Activated T-helper 17 cell treated with anti-CD3 and anti-CD28 coated beads, Interleukin-2, amount 50 U/mL, for 72 hours (primary cell): Measurements from ENCODE around the gene VASH1. TPM values are rescaled to one million over a fixed set of nuclear protein-coding genes. Genes with fewer than 3 reads are reported as not detected.
A peak's percentile ranks its signal among the peaks of the same experiment; 100 is the strongest.
"Not testable (repeated sequence)": the region's sequence is repeated elsewhere in the genome, so short reads cannot be mapped to it uniquely, and the experiment has no call there.

Source experiments
- ATAC-seq: fragments of 150-1000 bp; cut with Tn5 transposase; replicated peaks from 2 replicates; pipeline ENCODE4 v1.10.0; 2021; ENCODE audit warnings: mild to moderate bottlenecking, moderate library complexity
- H3K27ac Mint-ChIP-seq: one replicate; pipeline ENCODE4 v1.8.0; 2022; ENCODE audit warnings: mixed read lengths
- H3K27me3 Mint-ChIP-seq: one replicate; pipeline ENCODE4 v1.8.0; 2022; ENCODE audit warnings: mixed read lengths
- H3K36me3 Mint-ChIP-seq: one replicate; pipeline ENCODE4 v1.8.0; 2022; ENCODE audit warnings: low read depth, mild to moderate bottlenecking, mixed read lengths
- H3K4me1 Mint-ChIP-seq: one replicate; pipeline ENCODE4 v1.8.0; 2022; ENCODE audit warnings: mixed read lengths
- H3K4me3 Mint-ChIP-seq: one replicate; pipeline ENCODE4 v1.8.0; 2022; ENCODE audit warnings: mild to moderate bottlenecking, mixed read lengths
- H3K9me3 Mint-ChIP-seq: one replicate; pipeline ENCODE4 v1.8.0; 2022; ENCODE audit warnings: mixed read lengths
- total RNA-seq, 2 donors: library from RNA; stranded (reverse); gene quantifications; one replicate each; pipeline ENCODE4 v1.2.3, GENCODE V29; 2022

VASH1 gene
- total RNA-seq, 2 donors from 2014 or later: 2.6 to 6.4 TPM

- H3K9me3 Mint-ChIP-seq: no peaks in the 10 kb centered on the region
- H3K27me3 Mint-ChIP-seq: peaks cover 14% of the 10 kb centered on the region
- H3K4me1 Mint-ChIP-seq: no peaks in the 10 kb centered on the region
- H3K36me3 Mint-ChIP-seq: no peaks in the 10 kb centered on the region
- ATAC-seq: no peak
- no peak overlapping the region for H3K4me3 Mint-ChIP-seq
- no peak overlapping the region for H3K27ac Mint-ChIP-seq
These were observed 33.9 kb upstream of the VASH1 start for GRCh38 chr14:76727384-76727783.

DNA sequence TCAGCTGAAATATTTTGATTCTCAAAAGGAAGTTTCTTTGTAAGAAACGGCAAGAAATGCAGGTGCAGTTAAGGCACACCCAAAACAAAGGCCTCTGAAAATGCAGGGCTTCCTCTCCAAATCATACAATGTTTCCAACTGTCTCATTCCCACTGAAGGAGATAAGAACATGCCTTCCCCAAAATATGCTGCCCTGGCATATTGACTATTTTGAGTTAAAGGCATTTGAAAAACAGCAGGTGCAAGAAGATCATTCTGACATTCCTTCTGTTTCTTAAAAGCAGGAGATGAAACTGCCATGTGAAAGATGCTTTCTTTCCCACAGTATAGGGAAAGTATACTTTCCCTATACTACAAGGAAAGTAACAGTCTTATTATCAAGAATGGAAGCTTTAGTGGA lies 33.4 kb upstream of the VASH1 start:
- no peaks in the 10 kb centered on the region for H3K9me3 Mint-ChIP-seq
- H3K27ac Mint-ChIP-seq: no peak overlapping the region
- H3K27me3 Mint-ChIP-seq: peaks cover 14% of the 10 kb centered on the region
- no peaks in the 10 kb centered on the region for H3K4me1 Mint-ChIP-seq
- no peaks in the 10 kb centered on the region for H3K36me3 Mint-ChIP-seq
- no peak for ATAC-seq
- H3K4me3 Mint-ChIP-seq: no peak overlapping the region

DNA sequence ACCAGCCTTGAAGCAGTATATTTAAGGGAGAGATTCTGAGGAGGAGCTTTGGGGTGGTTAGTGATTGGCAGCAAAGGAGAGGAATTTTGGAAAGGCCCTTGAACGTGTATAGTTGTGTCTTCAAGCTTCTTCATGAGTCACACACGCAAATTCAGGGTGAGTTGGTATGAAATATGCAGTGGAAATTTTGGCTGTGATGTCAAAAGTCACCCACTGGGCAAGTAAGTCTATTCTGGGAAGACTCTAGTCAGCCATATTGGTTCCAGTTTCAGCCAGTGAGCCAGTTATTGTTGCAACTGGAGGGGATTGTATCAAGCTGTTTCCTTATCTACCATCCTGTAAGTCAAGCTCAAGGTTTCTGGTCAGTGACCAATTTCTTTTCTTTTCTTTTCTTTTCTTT lies 32.0 kb upstream of the VASH1 start:
- Mint-ChIP-seq H3K27ac (no peak overlapping the region), H3K9me3 (no peaks in the 10 kb centered on the region), H3K4me1 (no peaks in the 10 kb centered on the region), H3K4me3 (no peak overlapping the region), H3K36me3 (no peaks in the 10 kb centered on the region), H3K27me3 (peaks cover 14% of the 10 kb centered on the region)
- ATAC-seq: peak; percentile 34

DNA sequence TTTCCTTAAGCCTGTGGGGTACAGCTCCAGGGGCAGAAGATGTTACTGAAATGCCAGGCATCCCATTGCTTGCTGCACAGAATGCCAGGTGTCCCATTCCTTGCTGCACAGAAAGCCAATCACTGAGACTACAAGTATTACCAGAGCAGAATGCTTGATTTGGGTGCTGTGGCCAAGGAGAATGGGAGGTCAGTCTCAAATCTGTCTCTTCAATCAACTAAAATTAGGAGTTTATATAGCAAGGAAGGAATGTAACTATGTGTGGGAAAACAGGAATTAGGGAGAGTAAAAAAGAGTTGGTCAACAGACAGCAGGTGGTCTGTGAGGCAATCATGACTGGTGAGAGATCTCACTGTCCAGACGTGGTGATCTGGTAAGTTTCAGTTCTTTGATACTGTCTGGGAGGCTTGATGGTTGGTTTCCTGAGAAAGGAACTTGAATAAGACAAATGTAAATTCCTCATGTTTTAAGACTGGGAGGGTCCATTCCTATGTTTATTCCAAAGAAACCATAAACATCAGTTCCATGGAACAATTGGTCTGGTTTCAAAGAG lies 31.2 kb upstream of the VASH1 start:
- no peaks in the 10 kb centered on the region for H3K36me3 Mint-ChIP-seq
- H3K4me1 Mint-ChIP-seq: no peaks in the 10 kb centered on the region
- H3K27me3 Mint-ChIP-seq: peaks cover 14% of the 10 kb centered on the region
- H3K27ac Mint-ChIP-seq: no peak overlapping the region
- H3K4me3 Mint-ChIP-seq: no peak overlapping the region
- no peak for ATAC-seq
- no peaks in the 10 kb centered on the region for H3K9me3 Mint-ChIP-seq

DNA sequence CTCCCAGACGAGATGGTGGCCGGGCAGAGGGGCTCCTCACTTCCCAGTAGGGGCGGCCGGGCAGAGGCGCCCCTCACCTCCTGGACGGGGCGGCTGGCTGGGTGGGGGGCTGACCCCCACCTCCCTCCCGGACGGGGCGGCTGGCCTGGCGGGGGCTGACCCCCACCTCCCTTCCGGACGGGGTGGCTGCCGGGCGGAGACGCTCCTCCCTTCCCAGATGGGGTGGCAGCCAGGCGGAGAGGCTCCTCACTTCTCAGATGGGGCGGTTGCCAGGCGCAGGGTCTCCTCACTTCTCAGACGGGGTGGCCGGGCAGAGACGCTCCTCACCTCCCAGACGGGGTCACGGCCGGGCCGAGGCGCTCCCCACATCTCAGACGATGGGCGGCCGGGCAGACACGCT lies 26.8 kb upstream of the VASH1 start:
- not testable (repeated sequence) for H3K4me3 Mint-ChIP-seq, ATAC-seq, H3K27ac Mint-ChIP-seq, H3K9me3 Mint-ChIP-seq, H3K36me3 Mint-ChIP-seq, H3K27me3 Mint-ChIP-seq, H3K4me1 Mint-ChIP-seq

- ATAC-seq: no peak
- Mint-ChIP-seq H3K27ac (no peak overlapping the region), H3K4me1 (no peaks in the 10 kb centered on the region), H3K9me3 (peaks cover 6% of the 10 kb centered on the region), H3K36me3 (no peaks in the 10 kb centered on the region), H3K4me3 (no peak overlapping the region), H3K27me3 (no peaks in the 10 kb centered on the region)
These were observed 24.8 kb upstream of the VASH1 start for GRCh38 chr14:76736514-76736913.

DNA sequence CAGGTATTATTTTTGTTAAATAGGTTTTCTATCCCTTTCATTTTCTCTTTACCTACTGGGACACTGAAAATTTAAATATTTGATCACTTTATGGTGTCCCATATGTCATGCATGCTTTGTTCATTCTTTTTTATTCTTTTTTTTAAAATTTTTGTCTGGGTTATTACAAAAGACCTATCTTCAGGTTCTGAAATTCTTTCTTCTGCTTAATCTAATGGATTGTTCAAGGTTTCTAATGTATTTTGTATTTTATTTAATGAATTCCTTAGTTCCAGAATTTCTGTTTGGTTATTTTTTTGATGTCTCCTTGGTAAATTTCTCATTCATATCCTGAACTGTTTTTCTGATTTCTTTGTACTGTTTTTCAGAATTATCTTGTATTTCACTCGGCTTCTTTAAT lies 20.2 kb upstream of the VASH1 start:
- H3K27me3 Mint-ChIP-seq: peaks cover 4% of the 10 kb centered on the region
- H3K4me1 Mint-ChIP-seq: no peaks in the 10 kb centered on the region
- H3K36me3 Mint-ChIP-seq: no peaks in the 10 kb centered on the region
- ATAC-seq: no peak
- H3K27ac Mint-ChIP-seq: no peak overlapping the region
- peaks cover 6% of the 10 kb centered on the region for H3K9me3 Mint-ChIP-seq
- H3K4me3 Mint-ChIP-seq: no peak overlapping the region

DNA sequence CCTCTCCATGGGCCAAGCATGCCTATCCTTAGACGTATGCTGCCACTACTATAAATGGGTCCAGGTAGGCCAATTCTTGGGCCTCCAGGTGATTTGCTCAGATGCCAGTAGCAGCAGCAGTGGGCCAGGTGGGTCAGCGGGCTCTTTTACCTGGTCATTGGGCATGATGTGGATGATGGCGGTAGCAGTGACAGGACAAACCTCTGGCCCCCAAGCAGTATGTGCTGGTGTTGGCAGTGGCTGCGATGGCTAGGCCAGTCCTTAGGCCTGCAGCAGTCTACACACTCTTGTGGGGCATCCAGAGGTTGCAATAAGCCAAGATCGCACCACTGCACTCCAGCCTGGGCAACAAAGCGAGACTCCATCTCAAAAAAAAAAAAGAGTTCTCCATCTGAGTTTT lies 19.1 kb upstream of the VASH1 start:
- no peaks in the 10 kb centered on the region for H3K4me1 Mint-ChIP-seq
- H3K36me3 Mint-ChIP-seq: no peaks in the 10 kb centered on the region

DNA sequence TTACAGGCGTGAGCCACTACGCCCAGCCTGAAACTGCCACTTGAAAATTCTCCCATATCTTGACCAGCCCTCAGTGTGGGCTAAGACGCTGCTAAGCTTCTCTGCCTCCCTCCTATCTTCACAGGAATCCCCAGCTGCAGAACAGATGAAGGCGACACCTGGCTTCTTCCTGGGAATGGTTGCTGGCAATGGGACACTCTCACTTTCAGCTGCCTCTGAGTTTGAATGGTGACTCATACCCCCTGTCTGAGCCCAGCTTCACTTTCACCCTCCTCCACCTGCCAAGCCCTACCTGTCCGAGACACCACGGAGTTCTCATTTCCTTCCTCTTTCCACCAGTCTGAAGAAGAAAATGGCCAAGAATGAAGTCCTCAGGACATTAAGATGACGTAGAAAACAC lies 18.3 kb upstream of the VASH1 start:
- H3K4me3 Mint-ChIP-seq: no peak overlapping the region
- H3K4me1 Mint-ChIP-seq: no peaks in the 10 kb centered on the region
- no peaks in the 10 kb centered on the region for H3K36me3 Mint-ChIP-seq
- ATAC-seq: no peak
- H3K9me3 Mint-ChIP-seq: peaks cover 6% of the 10 kb centered on the region
- peaks cover 9% of the 10 kb centered on the region for H3K27me3 Mint-ChIP-seq
- no peak overlapping the region for H3K27ac Mint-ChIP-seq

More for the DNA sequence above, 19.1 kb upstream of the VASH1 start:
- H3K4me3 Mint-ChIP-seq: no peak overlapping the region
- H3K27ac Mint-ChIP-seq: no peak overlapping the region
- ATAC-seq: no peak
- H3K27me3 Mint-ChIP-seq: peaks cover 7% of the 10 kb centered on the region
- H3K9me3 Mint-ChIP-seq: peaks cover 6% of the 10 kb centered on the region

- no peak overlapping the region for H3K27ac Mint-ChIP-seq
- H3K4me3 Mint-ChIP-seq: no peak overlapping the region
- H3K27me3 Mint-ChIP-seq: no peaks in the 10 kb centered on the region
- ATAC-seq: no peak
- no peaks in the 10 kb centered on the region for H3K9me3 Mint-ChIP-seq
- no peaks in the 10 kb centered on the region for H3K36me3 Mint-ChIP-seq
- no peaks in the 10 kb centered on the region for H3K4me1 Mint-ChIP-seq
These were observed 8.5 kb upstream of the VASH1 start for GRCh38 chr14:76752744-76753143.

- H3K4me1 Mint-ChIP-seq: no peaks in the 10 kb centered on the region
- H3K27ac Mint-ChIP-seq: no peak overlapping the region
- H3K27me3 Mint-ChIP-seq: peaks cover 4% of the 10 kb centered on the region
- H3K9me3 Mint-ChIP-seq: no peaks in the 10 kb centered on the region
- no peaks in the 10 kb centered on the region for H3K36me3 Mint-ChIP-seq
- H3K4me3 Mint-ChIP-seq: no peak overlapping the region
- no peak for ATAC-seq
These were observed 7.6 kb upstream of the VASH1 start for GRCh38 chr14:76753541-76754198.

- Mint-ChIP-seq H3K9me3 (no peaks in the 10 kb centered on the region), H3K4me1 (no peaks in the 10 kb centered on the region), H3K27ac (no peak overlapping the region), H3K4me3 (no peak overlapping the region), H3K36me3 (no peaks in the 10 kb centered on the region), H3K27me3 (peaks cover 4% of the 10 kb centered on the region)
- ATAC-seq: no peak
These were observed 6.7 kb upstream of the VASH1 start for GRCh38 chr14:76754586-76754985.

GRCh38 chr14:76755610-76756370 lies 5.5 kb upstream of the VASH1 start:
- no peak overlapping the region for H3K4me3 Mint-ChIP-seq
- H3K27me3 Mint-ChIP-seq: peaks cover 4% of the 10 kb centered on the region
- H3K27ac Mint-ChIP-seq: no peak overlapping the region
- no peaks in the 10 kb centered on the region for H3K36me3 Mint-ChIP-seq
- no peaks in the 10 kb centered on the region for H3K4me1 Mint-ChIP-seq
- ATAC-seq: no peak
- no peaks in the 10 kb centered on the region for H3K9me3 Mint-ChIP-seq

DNA sequence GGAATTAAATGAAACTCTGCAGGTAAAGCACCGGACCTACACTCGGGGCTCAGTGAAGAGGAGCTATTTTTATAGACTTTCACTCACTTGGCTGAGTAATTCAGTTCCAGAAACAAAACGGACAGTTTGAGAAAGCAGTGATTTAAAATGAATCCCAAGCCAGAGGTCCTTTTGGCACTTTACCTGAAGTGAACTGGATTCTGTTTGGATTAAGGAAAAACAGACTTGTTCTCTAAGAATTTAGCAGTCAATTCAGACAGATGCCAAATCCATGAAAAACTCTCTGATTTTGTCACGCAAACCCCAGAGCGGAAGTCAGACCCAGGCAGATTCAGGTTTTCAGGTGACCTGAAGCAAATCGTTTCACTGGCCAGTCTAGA lies 4.9 kb upstream of the VASH1 start:
- no peak overlapping the region for H3K4me3 Mint-ChIP-seq
- no peaks in the 10 kb centered on the region for H3K9me3 Mint-ChIP-seq
- no peaks in the 10 kb centered on the region for H3K36me3 Mint-ChIP-seq

GRCh38 chr14:76759589-76759988 lies 1.7 kb upstream of the VASH1 start:
- Mint-ChIP-seq H3K4me1 (peaks cover 10% of the 10 kb centered on the region), H3K4me3 (peak overlapping the region; percentile 66), H3K9me3 (no peaks in the 10 kb centered on the region), H3K27me3 (peaks cover 4% of the 10 kb centered on the region), H3K27ac (no peak overlapping the region), H3K36me3 (no peaks in the 10 kb centered on the region)
- no peak for ATAC-seq

More for the DNA sequence above, 4.9 kb upstream of the VASH1 start:
- ATAC-seq: no peak
- Mint-ChIP-seq H3K4me1 (no peaks in the 10 kb centered on the region), H3K27ac (no peak overlapping the region), H3K27me3 (peaks cover 4% of the 10 kb centered on the region)
